Nephron progenitor cell (in vitro differentiated cells): Measurements from ENCODE around the gene ABHD13.
"Not testable (repeated sequence)": the region's sequence is repeated elsewhere in the genome, so short reads cannot be mapped to it uniquely, and the experiment has no call there.

Experiments used
- DNase-seq: peaks from one replicate; pipeline ENCODE4 v3.0.0; 2021
- H3K27ac Mint-ChIP-seq: 2 replicates; pipeline ENCODE4 v1.8.0; 2021; ENCODE audit warnings: mild to moderate bottlenecking, moderate library complexity, mixed read lengths
- H3K27me3 Mint-ChIP-seq: 2 replicates; pipeline ENCODE4 v1.8.0; 2021; ENCODE audit warnings: mild to moderate bottlenecking, low read depth, mixed read lengths; ENCODE audit not compliant: poor library complexity
- H3K36me3 Mint-ChIP-seq: 2 replicates; pipeline ENCODE4 v1.8.0; 2021; ENCODE audit warnings: low read depth, mixed read lengths
- H3K4me1 Mint-ChIP-seq: 2 replicates; pipeline ENCODE4 v1.8.0; 2021; ENCODE audit warnings: mixed read lengths
- H3K4me3 Mint-ChIP-seq: 2 replicates; pipeline ENCODE4 v1.8.0; 2021; ENCODE audit warnings: mild to moderate bottlenecking, moderate library complexity, mixed read lengths
- H3K9me3 Mint-ChIP-seq: 2 replicates; pipeline ENCODE4 v1.8.0; 2021; ENCODE audit warnings: mild to moderate bottlenecking, moderate library complexity, mixed read lengths
- CTCF ChIP-seq: fragments of 200-600 bp; sonication (generic); IDR thresholded peaks from 2 replicates; pipeline ENCODE4 v1.5.0; 2021; ENCODE audit warnings: antibody characterized with exemption

The ABHD13 gene

GRCh38 chr13:108266321-108266990 lies 48.3 kb downstream of the ABHD13 start:
- no peaks in the 10 kb centered on the region for H3K9me3 Mint-ChIP-seq
- no peak overlapping the region for H3K4me3 Mint-ChIP-seq
- TF ChIP-seq CTCF = no peak
- no peaks in the 10 kb centered on the region for H3K36me3 Mint-ChIP-seq
- peaks cover 13% of the 10 kb centered on the region for H3K4me1 Mint-ChIP-seq
- H3K27ac Mint-ChIP-seq = peak overlapping the region; percentile 53
- DNase-seq = no peak
- H3K27me3 Mint-ChIP-seq = no peaks in the 10 kb centered on the region

GRCh38 chr13:108267347-108267746 lies 49.2 kb downstream of the ABHD13 start:
- peaks cover 13% of the 10 kb centered on the region for H3K4me1 Mint-ChIP-seq
- H3K9me3 Mint-ChIP-seq = no peaks in the 10 kb centered on the region
- no peaks in the 10 kb centered on the region for H3K36me3 Mint-ChIP-seq
- no peak for DNase-seq
- TF ChIP-seq CTCF = no peak
- no peak overlapping the region for H3K4me3 Mint-ChIP-seq
- no peak overlapping the region for H3K27ac Mint-ChIP-seq
- no peaks in the 10 kb centered on the region for H3K27me3 Mint-ChIP-seq

- H3K4me3 Mint-ChIP-seq, H3K27ac Mint-ChIP-seq, H3K36me3 Mint-ChIP-seq, H3K9me3 Mint-ChIP-seq, H3K27me3 Mint-ChIP-seq, DNase-seq: not testable (repeated sequence)
- H3K4me1 Mint-ChIP-seq = peaks cover 13% of the 10 kb centered on the region
Measured at GRCh38 chr13:108267855-108268254, 49.7 kb downstream of the ABHD13 start.

- Mint-ChIP-seq H3K27ac (no peak overlapping the region), H3K27me3 (no peaks in the 10 kb centered on the region), H3K4me3 (no peak overlapping the region), H3K9me3 (no peaks in the 10 kb centered on the region), H3K4me1 (peaks cover 13% of the 10 kb centered on the region), H3K36me3 (no peaks in the 10 kb centered on the region)
- no peak for TF ChIP-seq CTCF
- no peak for DNase-seq
Measured at GRCh38 chr13:108268466-108269112, 50.4 kb downstream of the ABHD13 start.

GRCh38 chr13:108269601-108270328 lies 51.6 kb downstream of the ABHD13 start, which contains the start of gene TNFSF13B:
TNFSF13B (plus strand) TSS chr13:108269718; CDS start chr13:108269896, 178 bp downstream.
- peak; percentile 30 for DNase-seq
- Mint-ChIP-seq H3K4me3 (no peak within 1 kb of the TSS), H3K9me3 (no peaks in the 10 kb centered on the region), H3K27me3 (no peaks in the 10 kb centered on the region), H3K27ac (no peak within 1 kb of the TSS), H3K36me3 (no peaks in the 10 kb centered on the region), H3K4me1 (peaks cover 13% of the 10 kb centered on the region)
- TF ChIP-seq CTCF = no peak

GRCh38 chr13:108270442-108270841 lies 52.2 kb downstream of the ABHD13 start:
- no peak for DNase-seq
- Mint-ChIP-seq H3K27ac (no peak overlapping the region), H3K4me1 (peaks cover 13% of the 10 kb centered on the region), H3K9me3 (no peaks in the 10 kb centered on the region), H3K4me3 (no peak overlapping the region), H3K27me3 (no peaks in the 10 kb centered on the region), H3K36me3 (no peaks in the 10 kb centered on the region)
- TF ChIP-seq CTCF = no peak
